Endothelial cell of umbilical vein (primary cell): ENCODE results near the gene PSMC3. TPM values are rescaled to one million over a fixed set of nuclear protein-coding genes. Genes with fewer than 3 reads are reported as not detected.

Experiments
- BruUV-seq: library from RNA; stranded (reverse); fragments of 400-500 nt; replicated peaks from 2 replicates; lab custom pipeline; 2021; lab: Mats Ljungman, UMichigan
- CTCF ChIA-PET: fragments of 300-600, 350-600 bp; sonication (Branson Sonifier 250); formaldehyde crosslinking; loops from one replicate; lab custom pipeline; 2021; ENCODE audit warnings: antibody characterized with exemption, inconsistent platforms; lab: Charles Lee
- POLR2A ChIA-PET: fragments of 300-600, 350-600 bp; sonication (Branson Sonifier 250); formaldehyde crosslinking; loops from one replicate; lab custom pipeline; 2021; ENCODE audit warnings: antibody characterized with exemption, inconsistent platforms; lab: Charles Lee
- DNase-seq: peaks from one replicate; pipeline ENCODE4 v3.0.0-alpha.2; 2011; ENCODE audit warnings: low read depth, low spot score
- FAIRE-seq: peaks from 2 replicates; lab custom pipeline; 2011; peaks lifted over from hg19 to GRCh38; lab: Jason Lieb, UNC
- H2AFZ ChIP-seq: 2 replicates; pipeline ENCODE4 v1.6.0; 2012; ENCODE audit warnings: low read depth, low read length, control low read depth, inconsistent platforms
- H3K27ac ChIP-seq: 2 replicates; pipeline ENCODE4 v1.5.1; 2011; ENCODE audit warnings: low read depth, mild to moderate bottlenecking, control low read depth, low read length, moderate library complexity; ENCODE audit not compliant: insufficient read depth
- H3K27me3 ChIP-seq, 2 experiments: 2 replicates each; pipeline versions ENCODE4 v1.6.0 to v1.6.1; 2011; ENCODE audit warnings: low read length in 2 of 2, mixed read lengths in 1 of 2; ENCODE audit not compliant: control insufficient read depth in 2 of 2, insufficient read depth in 2 of 2
- H3K36me3 ChIP-seq, 2 experiments: 2 replicates in 1 of 2; 3 replicates in 1 of 2; pipeline ENCODE4 v1.5.1; 2011; ENCODE audit warnings: low read length in 2 of 2, mild to moderate bottlenecking in 1 of 2, moderate library complexity in 1 of 2; ENCODE audit not compliant: control insufficient read depth in 2 of 2, insufficient read depth in 2 of 2; ENCODE audit errors: extremely low read depth in 1 of 2
- H3K4me1 ChIP-seq: 3 replicates; pipeline ENCODE4 v1.5.1; 2011; ENCODE audit warnings: mild to moderate bottlenecking, low read length; ENCODE audit not compliant: control insufficient read depth, insufficient read depth; ENCODE audit errors: extremely low read depth
- H3K4me2 ChIP-seq: 2 replicates; pipeline ENCODE4 v1.6.1; 2011; ENCODE audit warnings: low read length, control low read depth, mixed read lengths; ENCODE audit not compliant: insufficient read depth
- H3K4me3 ChIP-seq, 3 experiments: fragments of 200-600 bp in 1 of 3; sonication (generic), shearing (Covaris generic) in 1 of 3; replicated peaks in 1 of 3; 2 replicates each; pipeline ENCODE4 v1.5.1; 2011 to 2016; ENCODE audit warnings: control low read depth in 3 of 3, low read length in 3 of 3, mild to moderate bottlenecking in 2 of 3, inconsistent platforms in 1 of 3, low read depth in 1 of 3, moderate library complexity in 1 of 3; ENCODE audit not compliant: insufficient read depth in 1 of 3
- H3K79me2 ChIP-seq: 2 replicates; pipeline ENCODE4 v1.6.0; 2012; ENCODE audit warnings: low read length, inconsistent platforms; ENCODE audit not compliant: control insufficient read depth, insufficient read depth
- H3K9ac ChIP-seq: replicated peaks from 2 replicates; pipeline ENCODE3; 2011; ENCODE audit warnings: low read length, control low read depth; ENCODE audit not compliant: insufficient read depth; ENCODE audit errors: extremely low read depth
- H3K9me1 ChIP-seq: replicated peaks from 3 replicates; pipeline ENCODE4 v1.6.0; 2011; ENCODE audit warnings: mild to moderate bottlenecking, low read length; ENCODE audit not compliant: control insufficient read depth, insufficient read depth; ENCODE audit errors: extremely low read depth
- H3K9me3 ChIP-seq: replicated peaks from 2 replicates; pipeline ENCODE4 v1.5.1; 2012; ENCODE audit warnings: low read length, inconsistent platforms; ENCODE audit not compliant: control insufficient read depth, insufficient read depth
- H4K20me1 ChIP-seq: replicated peaks from 2 replicates; pipeline ENCODE3; 2011; ENCODE audit warnings: mild to moderate bottlenecking, low read length; ENCODE audit not compliant: control insufficient read depth, insufficient read depth; ENCODE audit errors: extremely low read depth
- EZH2 ChIP-seq: IDR thresholded peaks from 2 replicates; pipeline ENCODE4 v1.6.1; 2012; ENCODE audit warnings: borderline replicate concordance, low read depth, mild to moderate bottlenecking, moderate library complexity, low read length, inconsistent platforms; ENCODE audit not compliant: severe bottlenecking
- FOS ChIP-seq: IDR thresholded peaks from 2 replicates; pipeline ENCODE4 v1.6.1; 2011; ENCODE audit warnings: mild to moderate bottlenecking, low read length, moderate library complexity, borderline replicate concordance; ENCODE audit not compliant: insufficient read depth
- GATA2 ChIP-seq: IDR thresholded peaks from 2 replicates; pipeline ENCODE4 v1.7.0; 2011; ENCODE audit warnings: low read depth, mild to moderate bottlenecking, moderate library complexity, mixed read lengths, low read length; ENCODE audit not compliant: insufficient read length, insufficient read depth
- JUN ChIP-seq: IDR thresholded peaks from 2 replicates; pipeline ENCODE4 v1.6.1; 2011; ENCODE audit warnings: borderline replicate concordance, low read depth; ENCODE audit not compliant: insufficient read length, insufficient read depth
- MYC ChIP-seq: IDR thresholded peaks from one replicate; pipeline ENCODE4 v1.6.1; 2011; ENCODE audit warnings: mild to moderate bottlenecking, low read depth, low read length
- POLR2A ChIP-seq: IDR thresholded peaks from 2 replicates; pipeline ENCODE4 v1.6.1; 2012; ENCODE audit warnings: low read depth, mild to moderate bottlenecking, control low read depth, low read length
- POLR2AphosphoS5 ChIP-seq: IDR thresholded peaks from 2 replicates; pipeline ENCODE4 v1.6.1; 2012; ENCODE audit warnings: low read depth, mild to moderate bottlenecking, control low read depth, low read length, moderate library complexity; ENCODE audit not compliant: insufficient read depth
- dilution Hi-C: fragments of 300-500 bp; cut with MboI; formaldehyde crosslinking; loops from one replicate; pipeline ENCODE4 v1.15.0; 2019; ENCODE audit warnings: low sequenced_read_pairs; ENCODE audit not compliant: extremely low pct_ligation_motif_present
- intact Hi-C: fragments of 100-400 bp; cut with micrococcal nuclease; formaldehyde crosslinking; loops from one replicate; pipeline ENCODE4 v1.10.0; 2022
- polyA plus RNA-seq, 4 experiments: library from polyadenylated mRNA; depleted of rRNA in 3 of 4; stranded (reverse) in 3 of 4; unstranded in 1 of 4; fragments of >200 nt; gene quantifications; 2 replicates each; pipeline versions ENCODE4 v1.2.1 to v1.2.3, GENCODE V29; 2011 to 2012; ENCODE audit warnings: missing spikeins in 1 of 4
- total RNA-seq: library from RNA; stranded (reverse); gene quantifications from 2 replicates; pipeline ENCODE4 v1.2.3, GENCODE V29; 2021
- TF ChIP-seq, protein P1 (sequence below): IDR thresholded peaks from 2 replicates; pipeline ENCODE4 v1.6.1; 2011; ENCODE audit not compliant: insufficient read depth, insufficient read length
- TF ChIP-seq, protein P2 (sequence below), 2 donors: IDR thresholded peaks; 1 replicate in 1 of 2; 2 replicates in 1 of 2; pipeline ENCODE4 v1.5.1; 2011; ENCODE audit warnings: low read length in 2 of 2, mild to moderate bottlenecking in 2 of 2, moderate library complexity in 2 of 2, control low read depth in 1 of 2, inconsistent platforms in 1 of 2, low read depth in 1 of 2; ENCODE audit not compliant: insufficient read depth in 1 of 2; ENCODE audit errors: extremely low read depth in 1 of 2

Gene PSMC3
- total and polyA plus RNA-seq, 2 donors (not counting 3 experiments of a cell fraction or from before 2014, with no cell fraction given), result 179 to 203 TPM

DNA sequence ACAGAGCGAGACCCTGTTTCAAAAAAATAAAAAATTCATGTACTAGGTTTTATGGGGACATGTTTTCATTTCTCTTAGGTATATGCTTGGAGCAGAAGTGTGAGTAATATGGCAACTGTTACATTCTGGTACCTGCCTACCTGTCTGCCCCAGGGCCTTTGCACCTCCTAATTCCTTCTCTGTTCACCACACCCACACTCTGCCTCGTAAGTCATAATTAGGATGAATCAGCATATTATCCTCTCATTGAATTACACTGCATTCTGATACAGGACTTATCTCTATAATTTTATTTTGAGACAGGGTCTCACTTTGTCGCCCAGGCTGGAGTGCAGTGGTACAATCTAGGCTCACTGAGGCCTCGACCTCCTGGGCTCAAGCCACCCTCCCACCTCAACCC is 25.8 kb upstream of the PSMC3 start:
- Histone ChIP-seq H2AFZ (no peak overlapping the region), H3K27me3 (no peaks in the 10 kb centered on the region), H3K4me1 (no peaks in the 10 kb centered on the region), H3K4me2 (no peak overlapping the region), H3K79me2 (no peaks in the 10 kb centered on the region), H4K20me1 (no peaks in the 10 kb centered on the region), H3K27ac (no peak overlapping the region), H3K9me3 (no peaks in the 10 kb centered on the region), H3K9ac (no peak overlapping the region), H3K4me3 (no peak overlapping the region), H3K36me3 (peaks cover 0 to 2% of the 10 kb centered on the region in 2 experiments), H3K9me1 (no peaks in the 10 kb centered on the region)
- FAIRE-seq (no peak), DNase-seq (no peak)
- dilution Hi-C loops (no loop called here), intact Hi-C loops (no loop called here)
- no TSS peak for BruUV-seq
- ChIA-PET CTCF (no interaction called here), POLR2A (no interaction called here)
- no peak for TF ChIP-seq GATA2
- TF ChIP-seq, protein P1, sequence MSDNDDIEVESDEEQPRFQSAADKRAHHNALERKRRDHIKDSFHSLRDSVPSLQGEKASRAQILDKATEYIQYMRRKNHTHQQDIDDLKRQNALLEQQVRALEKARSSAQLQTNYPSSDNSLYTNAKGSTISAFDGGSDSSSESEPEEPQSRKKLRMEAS, result no peak

DNA sequence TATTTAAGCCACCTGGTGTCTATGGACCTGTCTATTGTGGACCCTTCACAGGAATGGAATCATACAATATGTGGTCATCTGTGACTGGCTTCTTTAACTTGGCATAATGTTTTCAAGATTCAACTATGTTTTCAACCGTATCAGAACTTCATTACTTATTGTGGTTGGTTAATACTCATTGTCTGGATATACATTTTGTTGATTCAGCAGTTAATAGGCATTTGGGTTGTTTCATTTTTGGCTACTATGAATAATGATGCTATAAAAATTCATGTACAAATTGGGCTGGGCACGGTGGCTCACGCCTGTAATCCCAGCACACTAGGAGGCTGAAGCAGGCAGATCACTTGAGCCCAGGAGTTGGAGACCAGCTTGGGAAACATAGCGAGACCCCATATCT is 25.2 kb upstream of the PSMC3 start:
- Histone ChIP-seq H3K9ac (no peak overlapping the region), H4K20me1 (no peaks in the 10 kb centered on the region), H3K9me1 (no peaks in the 10 kb centered on the region), H3K4me1 (no peaks in the 10 kb centered on the region), H3K27me3 (no peaks in the 10 kb centered on the region), H3K4me2 (no peak overlapping the region), H2AFZ (no peak overlapping the region), H3K79me2 (no peaks in the 10 kb centered on the region), H3K27ac (no peak overlapping the region), H3K4me3 (no peak overlapping the region), H3K9me3 (no peaks in the 10 kb centered on the region), H3K36me3 (peaks cover 0 to 2% of the 10 kb centered on the region in 2 experiments)
- no TSS peak for BruUV-seq
- ChIA-PET POLR2A (no interaction called here), CTCF (no interaction called here)
- no peak for FAIRE-seq
- intact Hi-C loops (no loop called here), dilution Hi-C loops (no loop called here)
- TF ChIP-seq EZH2, result no peak
- TF ChIP-seq JUN, result no peak
- no peak for TF ChIP-seq FOS
- TF ChIP-seq POLR2AphosphoS5, result no peak
- TF ChIP-seq, protein P1, result no peak
- TF ChIP-seq GATA2, result no peak
- TF ChIP-seq, protein P2, sequence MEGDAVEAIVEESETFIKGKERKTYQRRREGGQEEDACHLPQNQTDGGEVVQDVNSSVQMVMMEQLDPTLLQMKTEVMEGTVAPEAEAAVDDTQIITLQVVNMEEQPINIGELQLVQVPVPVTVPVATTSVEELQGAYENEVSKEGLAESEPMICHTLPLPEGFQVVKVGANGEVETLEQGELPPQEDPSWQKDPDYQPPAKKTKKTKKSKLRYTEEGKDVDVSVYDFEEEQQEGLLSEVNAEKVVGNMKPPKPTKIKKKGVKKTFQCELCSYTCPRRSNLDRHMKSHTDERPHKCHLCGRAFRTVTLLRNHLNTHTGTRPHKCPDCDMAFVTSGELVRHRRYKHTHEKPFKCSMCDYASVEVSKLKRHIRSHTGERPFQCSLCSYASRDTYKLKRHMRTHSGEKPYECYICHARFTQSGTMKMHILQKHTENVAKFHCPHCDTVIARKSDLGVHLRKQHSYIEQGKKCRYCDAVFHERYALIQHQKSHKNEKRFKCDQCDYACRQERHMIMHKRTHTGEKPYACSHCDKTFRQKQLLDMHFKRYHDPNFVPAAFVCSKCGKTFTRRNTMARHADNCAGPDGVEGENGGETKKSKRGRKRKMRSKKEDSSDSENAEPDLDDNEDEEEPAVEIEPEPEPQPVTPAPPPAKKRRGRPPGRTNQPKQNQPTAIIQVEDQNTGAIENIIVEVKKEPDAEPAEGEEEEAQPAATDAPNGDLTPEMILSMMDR (IDR thresholded peaks at IDR 0.05; ENCODE audit: extremely low read depth in 1 of 2, insufficient read depth in 1 of 2, low read depth in 1 of 2, low read length in 2 of 2), result no peak
- no peak for TF ChIP-seq MYC
- TF ChIP-seq POLR2A, result no peak
- DNase-seq, result no peak
